HG03571 (cell line): ENCODE measurements around the gene SERPINA5.

Source experiments
- ATAC-seq: cut with Tn5 transposase; IDR thresholded peaks from one replicate; pipeline ENCODE4 v1.9.1; 2021; ENCODE audit not compliant: unreplicated experiment

SERPINA5 gene

GRCh38 chr14:94581127-94581999 lies at the start of gene SERPINA5:
TSS of gene SERPINA5 (plus strand) at chr14:94581426. CDS start at chr14:94587363, 5,937 bp downstream.
- ATAC-seq = no peak

GRCh38 chr14:94532447-94532846 lies 48.8 kb upstream of the SERPINA5 start:
- ATAC-seq = no peak

- no peak for ATAC-seq
These were observed 45.7 kb upstream of the SERPINA5 start for GRCh38 chr14:94535506-94535905.

- ATAC-seq = no peak
These were observed 44.4 kb upstream of the SERPINA5 start for GRCh38 chr14:94536836-94537235.

- no peak for ATAC-seq
These were observed 43.0 kb upstream of the SERPINA5 start for GRCh38 chr14:94538070-94538740.

GRCh38 chr14:94539181-94539580 lies 42.0 kb upstream of the SERPINA5 start:
- no peak for ATAC-seq

- no peak for ATAC-seq
These were observed 41.0 kb upstream of the SERPINA5 start for GRCh38 chr14:94540031-94540794.

- no peak for ATAC-seq
These were observed 39.8 kb upstream of the SERPINA5 start for GRCh38 chr14:94541234-94541975.

- no peak for ATAC-seq
These were observed 39.0 kb upstream of the SERPINA5 start for GRCh38 chr14:94542111-94542810.

- no peak for ATAC-seq
These were observed 38.3 kb upstream of the SERPINA5 start for GRCh38 chr14:94542811-94543440.

- no peak for ATAC-seq
These were observed 37.6 kb upstream of the SERPINA5 start for GRCh38 chr14:94543449-94544124.

GRCh38 chr14:94544726-94545125 lies 36.5 kb upstream of the SERPINA5 start:
- ATAC-seq = no peak

- ATAC-seq = no peak
These were observed 35.9 kb upstream of the SERPINA5 start for GRCh38 chr14:94545131-94545841.

- ATAC-seq = no peak
These were observed 34.0 kb upstream of the SERPINA5 start for GRCh38 chr14:94547151-94547680.

- ATAC-seq = no peak
These were observed 33.5 kb upstream of the SERPINA5 start for GRCh38 chr14:94547726-94548125.

GRCh38 chr14:94548131-94548998 lies 32.9 kb upstream of the SERPINA5 start:
- ATAC-seq = no peak
